MM.1S (cell line): ENCODE data around the gene DTX3L.

ENCODE experiments used
- CTCF ChIP-seq: fragments of 300-600 bp; sonication (generic); IDR thresholded peaks from 2 replicates; pipeline ENCODE4 v1.5.1; 2016; ENCODE audit warnings: antibody characterized with exemption, low read length, mixed read lengths
- EZH2 ChIP-seq: fragments of 300-600 bp; sonication (generic); optimal IDR thresholded peaks from 2 replicates; pipeline ENCODE3; 2017; ENCODE audit warnings: low read depth, mild to moderate bottlenecking, antibody characterized with exemption, low read length, mixed read lengths
- EZH2phosphoT487 ChIP-seq: fragments of 300-600 bp; sonication (generic); IDR thresholded peaks from 2 replicates; pipeline ENCODE4 v1.6.1; 2018; ENCODE audit warnings: antibody characterized with exemption, low read length

- TF ChIP-seq CTCF (no peak), EZH2phosphoT487 (no peak), EZH2 (no peak)
Measured at GRCh38 chr3:122546151-122546550, 18.0 kb upstream of the DTX3L start.
